Measurements from ENCODE around the gene C2CD2L. TPM values are rescaled to one million over a fixed set of nuclear protein-coding genes. Genes with fewer than 3 reads are reported as not detected.
A peak's percentile ranks its signal among the peaks of the same experiment; 100 is the strongest.

Gene C2CD2L
- total RNA-seq, 1 donor from 2014 or later = 1.3 TPM

- DNase-seq (ENCODE audit: low read depth) = no peak
- no peak overlapping the region for H3K4me3 ChIP-seq (ENCODE audit: low read depth, low read length)
- no peaks in the 10 kb centered on the region for H3K36me3 ChIP-seq (ENCODE audit: control insufficient read depth, insufficient read depth, low read length)
- peak; percentile 32 for FAIRE-seq
- H3K27me3 ChIP-seq (ENCODE audit: control insufficient read depth, insufficient read depth, low read length) = peaks cover 12% of the 10 kb centered on the region
- no peak for TF ChIP-seq CTCF (IDR thresholded peaks at IDR 0.05; ENCODE audit: insufficient read depth, low read length, severe bottlenecking)
Measured at GRCh38 chr11:119154178-119154577, 47.0 kb downstream of the C2CD2L start.

DNA sequence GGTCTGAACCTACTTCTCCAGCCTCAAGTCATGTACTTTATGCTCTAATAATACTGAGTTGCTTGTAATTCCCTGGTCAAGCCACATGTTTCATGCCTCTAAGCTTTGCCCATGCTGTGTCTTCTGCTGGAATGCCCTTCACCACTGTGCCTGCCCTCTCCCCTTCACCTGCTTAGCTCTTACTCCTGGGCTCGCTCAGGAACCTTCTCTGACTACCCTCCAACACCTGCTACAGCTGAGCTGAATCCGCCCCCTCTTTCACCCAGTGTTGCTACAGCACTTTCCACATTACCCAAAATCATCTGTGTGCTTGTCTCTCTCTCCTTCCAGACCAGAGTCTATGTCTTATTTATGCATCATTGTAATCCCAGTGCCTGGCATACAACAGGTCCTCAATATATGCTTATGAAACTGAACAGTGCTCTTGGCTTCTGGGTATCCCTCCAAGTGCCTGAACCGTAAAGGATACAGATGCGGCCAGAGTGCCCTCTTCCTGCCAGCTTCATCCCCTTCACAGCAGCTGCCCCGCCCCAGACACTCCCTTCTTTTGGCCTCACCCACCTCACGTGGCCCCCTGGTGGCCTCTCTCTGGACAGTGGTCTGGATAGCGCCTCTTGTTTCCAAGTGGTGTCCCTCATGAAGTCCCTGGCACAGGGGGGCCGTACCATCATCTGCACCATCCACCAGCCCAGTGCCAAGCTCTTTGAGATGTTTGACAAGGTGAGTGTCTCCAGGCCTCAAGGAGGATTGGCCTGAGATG, 48.8 kb downstream of the C2CD2L start:
- no peaks in the 10 kb centered on the region for H3K36me3 ChIP-seq (ENCODE audit: control insufficient read depth, insufficient read depth, low read length)
- no peak overlapping the region for H3K4me3 ChIP-seq (ENCODE audit: low read depth, low read length)
- no peak for DNase-seq (ENCODE audit: low read depth)
- no peak for FAIRE-seq
- H3K27me3 ChIP-seq (ENCODE audit: control insufficient read depth, insufficient read depth, low read length) = no peaks in the 10 kb centered on the region
- peak; percentile 2 for TF ChIP-seq CTCF (IDR thresholded peaks at IDR 0.05; ENCODE audit: insufficient read depth, low read length, severe bottlenecking)

- no peaks in the 10 kb centered on the region for H3K27me3 ChIP-seq (ENCODE audit: control insufficient read depth, insufficient read depth, low read length)
- no peak for FAIRE-seq
- no peak for TF ChIP-seq CTCF (IDR thresholded peaks at IDR 0.05; ENCODE audit: insufficient read depth, low read length, severe bottlenecking)
Measured at GRCh38 chr11:119156496-119156895, 49.4 kb downstream of the C2CD2L start.

DNA sequence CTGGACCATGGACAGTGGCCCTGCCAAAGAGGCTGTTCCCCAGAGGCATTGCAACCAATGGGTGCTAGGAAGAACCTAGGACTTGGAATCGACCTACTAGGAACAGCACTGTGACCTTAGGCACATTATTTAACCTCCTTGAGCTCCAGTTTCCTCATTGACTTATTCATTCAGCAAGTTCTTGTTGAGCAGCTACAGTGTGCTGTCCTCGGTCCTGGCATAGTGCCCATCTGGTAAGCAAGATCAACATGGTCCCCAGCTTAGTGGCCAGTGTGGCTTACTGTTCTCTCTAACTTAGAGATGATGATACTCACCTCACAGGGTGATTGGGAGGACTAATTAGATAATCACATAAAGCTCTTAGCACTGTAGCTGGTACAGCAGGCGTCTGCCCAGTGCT, 49.9 kb downstream of the C2CD2L start:
- no peak for TF ChIP-seq CTCF (IDR thresholded peaks at IDR 0.05; ENCODE audit: insufficient read depth, low read length, severe bottlenecking)
- DNase-seq (ENCODE audit: low read depth) = no peak
- peak; percentile 50 for FAIRE-seq
- Histone ChIP-seq H3K4me3 (ENCODE audit: low read depth, low read length) (no peak overlapping the region), H3K36me3 (ENCODE audit: control insufficient read depth, insufficient read depth, low read length) (no peaks in the 10 kb centered on the region), H3K27me3 (ENCODE audit: control insufficient read depth, insufficient read depth, low read length) (no peaks in the 10 kb centered on the region)

More at GRCh38 chr11:119156496-119156895, 49.4 kb downstream of the C2CD2L start:
- Histone ChIP-seq H3K4me3 (ENCODE audit: low read depth, low read length) (no peak overlapping the region), H3K36me3 (ENCODE audit: control insufficient read depth, insufficient read depth, low read length) (no peaks in the 10 kb centered on the region)
- no peak for DNase-seq (ENCODE audit: low read depth)

- no peak for TF ChIP-seq CTCF (IDR thresholded peaks at IDR 0.05; ENCODE audit: insufficient read depth, low read length, severe bottlenecking)
- no peak overlapping the region for H3K4me3 ChIP-seq (ENCODE audit: low read depth, low read length)
- DNase-seq (ENCODE audit: low read depth) = no peak
- no peaks in the 10 kb centered on the region for H3K36me3 ChIP-seq (ENCODE audit: control insufficient read depth, insufficient read depth, low read length)
- H3K27me3 ChIP-seq (ENCODE audit: control insufficient read depth, insufficient read depth, low read length) = no peaks in the 10 kb centered on the region
- FAIRE-seq = no peak
Measured at GRCh38 chr11:119158467-119158866, 51.3 kb downstream of the C2CD2L start.

DNA sequence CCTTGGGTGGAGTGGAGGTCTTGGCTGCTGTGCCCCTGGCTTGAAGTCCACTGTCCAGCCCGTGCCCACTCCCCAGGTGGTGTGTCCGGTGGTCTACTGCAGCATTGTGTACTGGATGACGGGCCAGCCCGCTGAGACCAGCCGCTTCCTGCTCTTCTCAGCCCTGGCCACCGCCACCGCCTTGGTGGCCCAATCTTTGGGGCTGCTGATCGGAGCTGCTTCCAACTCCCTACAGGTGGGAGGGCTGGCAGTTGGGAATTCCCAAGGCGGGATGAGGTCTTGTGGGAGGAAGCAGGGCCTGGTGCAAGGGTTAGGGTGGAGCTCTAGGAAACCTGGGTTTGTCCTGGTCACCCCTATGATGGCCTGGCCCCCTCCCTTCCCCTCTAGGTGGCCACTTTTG, 53.0 kb downstream of the C2CD2L start:
- Histone ChIP-seq H3K4me3 (ENCODE audit: low read depth, low read length) (no peak overlapping the region), H3K27me3 (ENCODE audit: control insufficient read depth, insufficient read depth, low read length) (no peaks in the 10 kb centered on the region), H3K36me3 (ENCODE audit: control insufficient read depth, insufficient read depth, low read length) (no peaks in the 10 kb centered on the region)
- FAIRE-seq = no peak
- TF ChIP-seq CTCF (IDR thresholded peaks at IDR 0.05; ENCODE audit: insufficient read depth, low read length, severe bottlenecking) = no peak
- DNase-seq (ENCODE audit: low read depth) = no peak
